ENCODE results near the gene BRD9.
"Not testable (repeated sequence)": the region's sequence is repeated elsewhere in the genome, so short reads cannot be mapped to it uniquely, and the experiment has no call there.

BRD9 gene

GRCh38 chr5:858726-859125 lies 33.9 kb downstream of the BRD9 start:
- no peak for DNase-seq (ENCODE audit: low read depth in 2 of 2)

- DNase-seq (ENCODE audit: low read depth in 2 of 2) = no peak
Observed at GRCh38 chr5:856531-857425, 35.8 kb downstream of the BRD9 start.

GRCh38 chr5:855771-856530 lies 36.6 kb downstream of the BRD9 start:
- DNase-seq (ENCODE audit: low read depth in 2 of 2) = no peak

GRCh38 chr5:854966-855743 lies 37.4 kb downstream of the BRD9 start:
- DNase-seq (ENCODE audit: low read depth in 2 of 2) = no peak

- DNase-seq (ENCODE audit: low read depth in 2 of 2) = no peak
Observed at GRCh38 chr5:854217-854616, 38.4 kb downstream of the BRD9 start.

GRCh38 chr5:853416-854090 lies 39.0 kb downstream of the BRD9 start:
- DNase-seq (ENCODE audit: low read depth in 2 of 2) = not testable (repeated sequence)

GRCh38 chr5:852431-853401 lies 39.9 kb downstream of the BRD9 start:
- no peak for DNase-seq (ENCODE audit: low read depth in 2 of 2)

- DNase-seq (ENCODE audit: low read depth in 2 of 2) = no peak
Observed at GRCh38 chr5:852018-852417, 40.6 kb downstream of the BRD9 start.

GRCh38 chr5:851553-851952 lies 41.0 kb downstream of the BRD9 start:
- no peak for DNase-seq (ENCODE audit: low read depth in 2 of 2)

GRCh38 chr5:851076-851475 lies 41.5 kb downstream of the BRD9 start:
- no peak for DNase-seq (ENCODE audit: low read depth in 2 of 2)

GRCh38 chr5:850511-851006 lies 42.0 kb downstream of the BRD9 start, which contains the start of gene ZDHHC11:
ZDHHC11 (minus strand) TSS chr5:850986; CDS start chr5:850602, 384 bp downstream.
- DNase-seq (ENCODE audit: low read depth in 2 of 2) = no peak

- DNase-seq (ENCODE audit: low read depth in 2 of 2) = no peak
Observed at GRCh38 chr5:849651-850301, 42.8 kb downstream of the BRD9 start.

GRCh38 chr5:848671-849111 lies 43.9 kb downstream of the BRD9 start:
- DNase-seq (ENCODE audit: low read depth in 2 of 2) = no peak

GRCh38 chr5:847736-848135 lies 44.9 kb downstream of the BRD9 start:
- DNase-seq (ENCODE audit: low read depth in 2 of 2) = not testable (repeated sequence)

GRCh38 chr5:847212-847611 lies 45.4 kb downstream of the BRD9 start:
- not testable (repeated sequence) for DNase-seq (ENCODE audit: low read depth in 2 of 2)

GRCh38 chr5:846602-847091 lies 46.0 kb downstream of the BRD9 start:
- DNase-seq (ENCODE audit: low read depth in 2 of 2) = not testable (repeated sequence)

- not testable (repeated sequence) for DNase-seq (ENCODE audit: low read depth in 2 of 2)
Observed at GRCh38 chr5:845676-846601, 46.7 kb downstream of the BRD9 start.

GRCh38 chr5:845031-845675 lies 47.4 kb downstream of the BRD9 start:
- DNase-seq (ENCODE audit: low read depth in 2 of 2) = not testable (repeated sequence)
